IMR-90 (cell line): Measurements from ENCODE around the gene MTPN. TPM values are rescaled to one million over a fixed set of nuclear protein-coding genes. Genes with fewer than 3 reads are reported as not detected.

Source experiments
- ATAC-seq: fragments of 200-7000 bp; cut with Tn5 transposase; 2 replicates; pipeline ENCODE4 v1.9.1; 2020; ENCODE audit warnings: low read depth, mild to moderate bottlenecking, moderate library complexity
- BruUV-seq: library from RNA; stranded (reverse); fragments of 400-500 nt; replicated peaks from 2 replicates; lab custom pipeline; 2021; lab: Mats Ljungman, UMichigan
- CTCF ChIA-PET: fragments of 300-600 bp; formaldehyde crosslinking; extraction: SDS; loops from one replicate; lab custom pipeline; 2021; ENCODE audit warnings: antibody characterized with exemption; lab: Yijun Ruan, JAX
- POLR2A ChIA-PET: fragments of 300-600 bp; sonication (Branson Sonifier 250); formaldehyde crosslinking; loops from one replicate; lab custom pipeline; 2022; ENCODE audit warnings: antibody characterized with exemption; ENCODE audit not compliant: unreplicated experiment; lab: Charles Lee
- DNase-seq: peaks from one replicate; pipeline ENCODE4 v3.0.0; 2013
- H2AFZ ChIP-seq: replicated peaks from 2 replicates; pipeline ENCODE3; 2013; ENCODE audit warnings: low read length, mild to moderate bottlenecking; ENCODE audit not compliant: poor library complexity
- H2AK5ac ChIP-seq: 2 replicates; pipeline ENCODE4 v1.6.1; 2013; ENCODE audit warnings: low read depth, low read length, inconsistent platforms
- H2AK9ac ChIP-seq: replicated peaks from 2 replicates; pipeline ENCODE3; 2013; ENCODE audit warnings: mild to moderate bottlenecking, low read depth, low read length, moderate library complexity; ENCODE audit not compliant: poor library complexity
- H2BK120ac ChIP-seq: 2 replicates; pipeline ENCODE4 v1.6.1; 2013; ENCODE audit warnings: low read depth, low read length, inconsistent platforms
- H2BK15ac ChIP-seq: 3 replicates; pipeline ENCODE4 v1.6.1; 2013; ENCODE audit warnings: low read depth, low read length, inconsistent platforms
- H2BK20ac ChIP-seq: 2 replicates; pipeline ENCODE4 v1.6.1; 2013; ENCODE audit warnings: low read depth, mild to moderate bottlenecking, inconsistent platforms, low read length, moderate library complexity
- H2BK5ac ChIP-seq: 2 replicates; pipeline ENCODE4 v1.6.1; 2013; ENCODE audit warnings: mild to moderate bottlenecking, low read depth, low read length, inconsistent platforms; ENCODE audit not compliant: poor library complexity, severe bottlenecking
- H3K14ac ChIP-seq: replicated peaks from 2 replicates; pipeline ENCODE4 v1.6.1; 2013; ENCODE audit warnings: low read depth, low read length, inconsistent platforms
- H3K18ac ChIP-seq: 2 replicates; pipeline ENCODE4 v1.6.1; 2013; ENCODE audit warnings: low read depth, low read length, control low read depth
- H3K23ac ChIP-seq: 2 replicates; pipeline ENCODE4 v1.6.1; 2013; ENCODE audit warnings: low read depth, low read length, inconsistent platforms
- H3K27ac ChIP-seq: 2 replicates; pipeline ENCODE4 v1.5.1; 2013; ENCODE audit warnings: mild to moderate bottlenecking, control low read depth, low read length; ENCODE audit not compliant: insufficient read depth
- H3K27me3 ChIP-seq: 2 replicates; pipeline ENCODE4 v1.6.1; 2013; ENCODE audit warnings: low read length; ENCODE audit not compliant: control insufficient read depth, insufficient read depth
- H3K36me3 ChIP-seq: 2 replicates; pipeline ENCODE4 v1.6.1; 2013; ENCODE audit warnings: low read length, mixed read lengths; ENCODE audit not compliant: control insufficient read depth, insufficient read depth
- H3K4ac ChIP-seq: 2 replicates; pipeline ENCODE4 v1.6.1; 2013; ENCODE audit warnings: low read depth, low read length, inconsistent platforms
- H3K4me1 ChIP-seq: 2 replicates; pipeline ENCODE4 v1.6.1; 2013; ENCODE audit warnings: low read length, mixed read lengths; ENCODE audit not compliant: control insufficient read depth, insufficient read depth
- H3K4me2 ChIP-seq: 2 replicates; pipeline ENCODE4 v1.6.1; 2013; ENCODE audit warnings: low read depth, mild to moderate bottlenecking, control low read depth, low read length, moderate library complexity
- H3K4me3 ChIP-seq: 2 replicates; pipeline ENCODE4 v1.5.1; 2013; ENCODE audit warnings: low read depth, mild to moderate bottlenecking, control low read depth, low read length, moderate library complexity; ENCODE audit not compliant: insufficient read depth
- H3K56ac ChIP-seq: 2 replicates; pipeline ENCODE4 v1.6.1; 2013; ENCODE audit warnings: low read length, inconsistent platforms; ENCODE audit not compliant: insufficient read depth; ENCODE audit errors: extremely low read depth
- H3K79me1 ChIP-seq, 2 experiments: 2 replicates each; pipeline ENCODE4 v1.6.1; 2013; ENCODE audit warnings: low read length in 2 of 2, inconsistent platforms in 1 of 2, low read depth in 1 of 2
- H3K9ac ChIP-seq: 2 replicates; pipeline ENCODE4 v1.6.1; 2013; ENCODE audit warnings: low read depth, low read length, control low read depth
- H3K9me1 ChIP-seq: 2 replicates; pipeline ENCODE4 v1.6.1; 2013; ENCODE audit warnings: low read length, inconsistent platforms; ENCODE audit not compliant: insufficient read depth
- H3K9me3 ChIP-seq: 2 replicates; pipeline ENCODE4 v1.6.1; 2013; ENCODE audit warnings: low read length; ENCODE audit not compliant: control insufficient read depth, insufficient read depth
- H4K20me1 ChIP-seq: 2 replicates; pipeline ENCODE4 v1.6.1; 2013; ENCODE audit warnings: low read length, inconsistent platforms; ENCODE audit not compliant: insufficient read depth
- H4K5ac ChIP-seq: 2 replicates; pipeline ENCODE4 v1.6.1; 2013; ENCODE audit warnings: mild to moderate bottlenecking, low read depth, low read length, control low read depth
- H4K8ac ChIP-seq, 2 experiments: 2 replicates each; pipeline ENCODE4 v1.6.1; 2013; ENCODE audit warnings: low read depth in 2 of 2, low read length in 2 of 2, control low read depth in 1 of 2, inconsistent platforms in 1 of 2
- H4K91ac ChIP-seq: 2 replicates; pipeline ENCODE4 v1.6.1; 2013; ENCODE audit warnings: low read depth, low read length, inconsistent platforms; ENCODE audit not compliant: insufficient read depth
- BHLHE40 ChIP-seq: fragments of 150-350 bp; IDR thresholded peaks from 2 replicates; pipeline ENCODE4 v1.6.1; 2016; ENCODE audit warnings: mild to moderate bottlenecking, low read depth, low read length
- CEBPB ChIP-seq: IDR thresholded peaks from 2 replicates; pipeline ENCODE4 v1.6.1; 2012; ENCODE audit warnings: low read depth, low read length, improper control_type of control experiment
- CHD1 ChIP-seq: IDR thresholded peaks from 2 replicates; pipeline ENCODE4 v1.6.1; 2012; ENCODE audit warnings: low read depth, low read length, improper control_type of control experiment
- CTCF ChIP-seq: conservative IDR thresholded peaks from 2 replicates; pipeline ENCODE4 v1.5.1; 2012; ENCODE audit warnings: mild to moderate bottlenecking, low read depth, low read length, improper control_type of control experiment
- FOS ChIP-seq: fragments of 150-350 bp; IDR thresholded peaks from 2 replicates; pipeline ENCODE4 v1.6.1; 2016; ENCODE audit warnings: low read depth, low read length
- MAFK ChIP-seq: IDR thresholded peaks from 2 replicates; pipeline ENCODE4 v1.6.1; 2012; ENCODE audit warnings: low read depth, low read length, improper control_type of control experiment
- MAZ ChIP-seq: IDR thresholded peaks from 2 replicates; pipeline ENCODE4 v1.6.1; 2012; ENCODE audit warnings: low read depth, mild to moderate bottlenecking, low read length, improper control_type of control experiment, moderate library complexity, borderline replicate concordance
- MXI1 ChIP-seq: IDR thresholded peaks from 2 replicates; pipeline ENCODE4 v1.6.1; 2012; ENCODE audit warnings: low read depth, mild to moderate bottlenecking, low read length, moderate library complexity, borderline replicate concordance
- NFE2L2 ChIP-seq: fragments of 150-350 bp; IDR thresholded peaks from 2 replicates; pipeline ENCODE4 v1.6.1; 2016; ENCODE audit warnings: low read depth, mild to moderate bottlenecking, low read length
- POLR2A ChIP-seq: IDR thresholded peaks from 2 replicates; pipeline ENCODE4 v1.6.1; 2012; ENCODE audit warnings: mild to moderate bottlenecking, low read depth, low read length
- RAD21 ChIP-seq: IDR thresholded peaks from 2 replicates; pipeline ENCODE4 v1.6.1; 2012; ENCODE audit warnings: low read length, improper control_type of control experiment
- RCOR1 ChIP-seq: IDR thresholded peaks from 2 replicates; pipeline ENCODE4 v1.6.1; 2012; ENCODE audit warnings: mild to moderate bottlenecking, low read length, improper control_type of control experiment; ENCODE audit not compliant: insufficient replicate concordance
- RFX5 ChIP-seq: IDR thresholded peaks from 2 replicates; pipeline ENCODE4 v1.8.0; 2012; ENCODE audit warnings: low read depth, mild to moderate bottlenecking, low read length, moderate library complexity
- SMC3 ChIP-seq: fragments of 150-350 bp; IDR thresholded peaks from 2 replicates; pipeline ENCODE4 v1.6.1; 2016; ENCODE audit warnings: low read depth, mild to moderate bottlenecking, antibody characterized with exemption, low read length, moderate library complexity
- USF2 ChIP-seq: fragments of 150-350 bp; IDR thresholded peaks from 2 replicates; pipeline ENCODE4 v1.6.1; 2017; ENCODE audit warnings: mild to moderate bottlenecking, antibody characterized with exemption, low read length, low read depth
- WGBS, 2 experiments: methylation state at CpG; one replicate each; pipeline versions ENCODE4 v1.1.5 to v1.1.7; 2013; ENCODE audit warnings: missing lambda C conversion rate in 2 of 2; ENCODE audit not compliant: insufficient read length in 1 of 2; ENCODE audit errors: extremely low coverage in 2 of 2; 5-methylcytosine and 5-hydroxymethylcytosine counted together
- dilution Hi-C: fragments of 300-500 bp; cut with HindIII; formaldehyde crosslinking; loops from one replicate; pipeline ENCODE4 v1.14.3; 2018; ENCODE audit warnings: low sequenced_read_pairs; ENCODE audit not compliant: unreplicated experiment
- in situ Hi-C: fragments of 300-500 bp; cut with MboI; formaldehyde crosslinking; loops from 3 replicates; pipeline ENCODE4 v1.14.3; 2019; ENCODE audit warnings: low sequenced_read_pairs, inconsistent platforms, mixed read lengths
- intact Hi-C: fragments of 100-400 bp; cut with micrococcal nuclease; formaldehyde crosslinking; loops from 2 replicates; pipeline ENCODE4 v1.10.0; 2022
- polyA plus RNA-seq, 3 experiments: library from polyadenylated mRNA; depleted of rRNA; stranded (reverse); fragments of >200 nt; gene quantifications; 2 replicates each; pipeline ENCODE4 v1.2.3, GENCODE V29; 2012; ENCODE audit warnings: low replicate concordance in 1 of 3
- total RNA-seq: library from RNA; depleted of rRNA; stranded (reverse); fragments of >200 nt; gene quantifications from 2 replicates; pipeline ENCODE4 v1.2.3, GENCODE V29; 2012
- TF ChIP-seq, protein P1 (sequence below): fragments of 150-350 bp; IDR thresholded peaks from 2 replicates; pipeline ENCODE4 v1.6.1; 2016; ENCODE audit warnings: low read depth, mild to moderate bottlenecking, low read length, moderate library complexity, borderline replicate concordance

The MTPN gene
- total and polyA plus RNA-seq, 2 of the 4 experiments (the other 2 are of a cell fraction): 58.8 to 94.4 TPM

DNA sequence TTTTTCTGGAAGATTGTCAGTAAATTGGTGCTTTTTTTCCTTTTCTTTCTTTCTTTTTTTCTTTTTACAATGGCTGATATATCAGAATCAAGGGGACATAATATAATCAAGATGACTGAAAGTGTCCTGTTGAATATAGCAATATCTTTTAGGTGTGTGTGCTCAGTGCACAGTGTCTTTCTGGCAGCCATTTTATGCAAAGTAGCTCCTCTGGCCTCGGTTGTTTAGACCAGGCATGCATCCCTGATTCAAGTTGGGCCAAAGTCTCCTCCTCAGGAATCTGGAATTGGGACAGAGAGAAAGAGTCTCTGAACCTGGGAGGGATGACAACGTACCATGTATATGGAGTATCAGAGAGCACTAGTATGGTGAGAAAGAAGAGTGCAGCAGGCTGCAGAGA is 49.0 kb upstream of the MTPN start:
- CTCF ChIA-PET: no interaction called here
- no peaks in the 10 kb centered on the region for H3K9me3 ChIP-seq
- POLR2A ChIA-PET: no interaction called here
- H2BK20ac ChIP-seq: no peak overlapping the region
- in situ Hi-C loops: no loop called here
- H2AK5ac ChIP-seq: no peak overlapping the region
- H2BK120ac ChIP-seq: no peak overlapping the region
- H2BK15ac ChIP-seq: no peak overlapping the region
- ATAC-seq: no peak
- no peak overlapping the region for H3K4ac ChIP-seq
- no peak overlapping the region for H3K9ac ChIP-seq
- H4K5ac ChIP-seq: no peak overlapping the region
- no peak overlapping the region for H2AFZ ChIP-seq
- no peak overlapping the region for H3K56ac ChIP-seq
- 75% methylated on average over 1 of the region's 2 CpGs; no CpG with 5 or more reads in 1 of the 2 experiments for WGBS, 2 experiments
- H3K27me3 ChIP-seq: peaks cover 2% of the 10 kb centered on the region; the same call in 1 of the 2 replicates
- H3K36me3 ChIP-seq: no peaks in the 10 kb centered on the region
- TF ChIP-seq MXI1: no peak
- TF ChIP-seq POLR2A: no peak
- no peak for TF ChIP-seq RCOR1
- no peak for TF ChIP-seq FOS
- TF ChIP-seq BHLHE40: no peak
- no peak for TF ChIP-seq CEBPB
- no peak for TF ChIP-seq MAZ
- no peak for TF ChIP-seq CTCF
- TF ChIP-seq, protein P1, sequence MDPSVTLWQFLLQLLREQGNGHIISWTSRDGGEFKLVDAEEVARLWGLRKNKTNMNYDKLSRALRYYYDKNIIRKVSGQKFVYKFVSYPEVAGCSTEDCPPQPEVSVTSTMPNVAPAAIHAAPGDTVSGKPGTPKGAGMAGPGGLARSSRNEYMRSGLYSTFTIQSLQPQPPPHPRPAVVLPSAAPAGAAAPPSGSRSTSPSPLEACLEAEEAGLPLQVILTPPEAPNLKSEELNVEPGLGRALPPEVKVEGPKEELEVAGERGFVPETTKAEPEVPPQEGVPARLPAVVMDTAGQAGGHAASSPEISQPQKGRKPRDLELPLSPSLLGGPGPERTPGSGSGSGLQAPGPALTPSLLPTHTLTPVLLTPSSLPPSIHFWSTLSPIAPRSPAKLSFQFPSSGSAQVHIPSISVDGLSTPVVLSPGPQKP: no peak
- TF ChIP-seq RFX5: no peak
- TF ChIP-seq CHD1: no peak
- no peak for TF ChIP-seq MAFK
- no peak for TF ChIP-seq SMC3
- TF ChIP-seq NFE2L2: no peak
- no peak for TF ChIP-seq USF2
- no peak for TF ChIP-seq RAD21
- no peak overlapping the region for H3K27ac ChIP-seq
- H4K8ac ChIP-seq: no peak overlapping the region
- intact Hi-C loops: no loop called here
- H4K91ac ChIP-seq: no peak overlapping the region
- no peak overlapping the region for H2AK9ac ChIP-seq
- dilution Hi-C loops: no loop called here
- H3K4me3 ChIP-seq: no peak overlapping the region
- H3K4me1 ChIP-seq: no peaks in the 10 kb centered on the region
- no peaks in the 10 kb centered on the region for H3K79me1 ChIP-seq
- H3K4me2 ChIP-seq: no peak overlapping the region
- H3K9me1 ChIP-seq: no peaks in the 10 kb centered on the region
- no peak overlapping the region for H2BK5ac ChIP-seq
- H3K18ac ChIP-seq: no peak overlapping the region
- no TSS peak for BruUV-seq
- H4K20me1 ChIP-seq: no peaks in the 10 kb centered on the region
- DNase-seq: no peak
- no peak overlapping the region for H3K14ac ChIP-seq
- H3K23ac ChIP-seq: no peak overlapping the region
